DOHH2 (cell line): Measurements from ENCODE around the gene CCL22.

Experiments used
- CTCF ChIP-seq: fragments of 200-600 bp; sonication (generic); IDR thresholded peaks from one replicate; pipeline ENCODE4 v1.5.1; 2014; ENCODE audit warnings: antibody characterized with exemption, mild to moderate bottlenecking, low read depth, low read length; ENCODE audit not compliant: poor library complexity, severe bottlenecking
- EZH2phosphoT487 ChIP-seq: fragments of 200-600 bp; sonication (generic); IDR thresholded peaks from 2 replicates; pipeline ENCODE4 v1.6.1; 2017; ENCODE audit warnings: borderline replicate concordance, mild to moderate bottlenecking, antibody characterized with exemption, low read length, moderate library complexity, mixed read lengths

GRCh38 chr16:57358527-57359095 is at the start of gene CCL22:
- TF ChIP-seq CTCF (no peak), EZH2phosphoT487 (no peak)
